BJ (cell line): ENCODE results near the gene INPP5J. TPM values are rescaled to one million over a fixed set of nuclear protein-coding genes. Genes with fewer than 3 reads are reported as not detected.

Experiments
- CTCF ChIA-PET: fragments of 350-600 bp; formaldehyde crosslinking; extraction: SDS; loops from one replicate; lab custom pipeline; 2021; ENCODE audit warnings: antibody characterized with exemption, inconsistent platforms; lab: Yijun Ruan, JAX
- POLR2A ChIA-PET: fragments of 300-600 bp; sonication (Branson Sonifier 250); formaldehyde crosslinking; extraction: SDS; loops from one replicate; lab custom pipeline; 2021; ENCODE audit warnings: antibody characterized with exemption; lab: Charles Lee
- DNase-seq: peaks from one replicate; pipeline ENCODE4 v3.0.0-alpha.2; 2011; ENCODE audit warnings: low read depth
- H3K27me3 ChIP-seq: 2 replicates; pipeline ENCODE4 v1.6.0; 2011; ENCODE audit warnings: low read length; ENCODE audit not compliant: control insufficient read depth, insufficient read depth
- H3K36me3 ChIP-seq: 2 replicates; pipeline ENCODE4 v1.5.1; 2011; ENCODE audit warnings: low read length; ENCODE audit not compliant: control insufficient read depth, insufficient read depth
- H3K4me3 ChIP-seq: 2 replicates; pipeline ENCODE4 v1.5.1; 2011; ENCODE audit warnings: low read depth, mild to moderate bottlenecking, control low read depth, low read length
- polyA plus RNA-seq: library from polyadenylated mRNA; depleted of rRNA; stranded (reverse); fragments of >200 nt; gene quantifications from 2 replicates; pipeline ENCODE4 v1.2.3, GENCODE V29; 2011
- TF ChIP-seq, protein P1 (sequence below): IDR thresholded peaks from 2 replicates; pipeline ENCODE4 v1.5.1; 2011; ENCODE audit warnings: low read depth, mild to moderate bottlenecking, control low read depth, inconsistent platforms, low read length, moderate library complexity; ENCODE audit not compliant: insufficient read depth

INPP5J gene
- polyA plus RNA-seq, 1 experiment = 1.5 TPM

DNA sequence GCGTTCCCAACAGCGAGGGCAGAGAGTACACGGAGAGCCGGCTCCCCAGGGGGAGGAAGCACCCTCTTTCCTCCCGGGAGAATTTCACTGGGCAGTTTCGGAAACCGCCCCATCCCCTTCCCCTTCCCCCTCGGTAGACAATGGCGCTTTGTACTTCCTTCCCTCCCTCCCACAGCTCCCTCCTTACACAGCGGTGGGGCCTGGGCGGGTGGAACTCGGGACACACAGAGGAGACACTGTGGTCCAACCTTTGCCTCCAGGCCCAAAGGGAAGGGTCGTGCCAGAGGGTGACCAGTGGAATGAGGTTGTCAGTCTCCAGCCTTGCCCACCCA is 37.3 kb upstream of the INPP5J start:
- ChIA-PET POLR2A (interaction anchor here (0.6 to 1.1 kb wide), 2 partner anchors 13 to 30 kb away, joined by 3 to 4 read pairs; no protein-coding TSS in a partner anchor), CTCF (interaction anchor here (0.6 to 7.7 kb wide), 22 partner anchors 10 to 169 kb away, joined by 3 to 101 read pairs (median 5); partner anchors contain the start of genes MORC2 and SELENOM)
- Histone ChIP-seq H3K36me3 (peaks cover 25% of the 10 kb centered on the region), H3K27me3 (no peaks in the 10 kb centered on the region), H3K4me3 (peak overlapping the region; percentile 69)
- no peak for DNase-seq
- TF ChIP-seq, protein P1, sequence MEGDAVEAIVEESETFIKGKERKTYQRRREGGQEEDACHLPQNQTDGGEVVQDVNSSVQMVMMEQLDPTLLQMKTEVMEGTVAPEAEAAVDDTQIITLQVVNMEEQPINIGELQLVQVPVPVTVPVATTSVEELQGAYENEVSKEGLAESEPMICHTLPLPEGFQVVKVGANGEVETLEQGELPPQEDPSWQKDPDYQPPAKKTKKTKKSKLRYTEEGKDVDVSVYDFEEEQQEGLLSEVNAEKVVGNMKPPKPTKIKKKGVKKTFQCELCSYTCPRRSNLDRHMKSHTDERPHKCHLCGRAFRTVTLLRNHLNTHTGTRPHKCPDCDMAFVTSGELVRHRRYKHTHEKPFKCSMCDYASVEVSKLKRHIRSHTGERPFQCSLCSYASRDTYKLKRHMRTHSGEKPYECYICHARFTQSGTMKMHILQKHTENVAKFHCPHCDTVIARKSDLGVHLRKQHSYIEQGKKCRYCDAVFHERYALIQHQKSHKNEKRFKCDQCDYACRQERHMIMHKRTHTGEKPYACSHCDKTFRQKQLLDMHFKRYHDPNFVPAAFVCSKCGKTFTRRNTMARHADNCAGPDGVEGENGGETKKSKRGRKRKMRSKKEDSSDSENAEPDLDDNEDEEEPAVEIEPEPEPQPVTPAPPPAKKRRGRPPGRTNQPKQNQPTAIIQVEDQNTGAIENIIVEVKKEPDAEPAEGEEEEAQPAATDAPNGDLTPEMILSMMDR = no peak

DNA sequence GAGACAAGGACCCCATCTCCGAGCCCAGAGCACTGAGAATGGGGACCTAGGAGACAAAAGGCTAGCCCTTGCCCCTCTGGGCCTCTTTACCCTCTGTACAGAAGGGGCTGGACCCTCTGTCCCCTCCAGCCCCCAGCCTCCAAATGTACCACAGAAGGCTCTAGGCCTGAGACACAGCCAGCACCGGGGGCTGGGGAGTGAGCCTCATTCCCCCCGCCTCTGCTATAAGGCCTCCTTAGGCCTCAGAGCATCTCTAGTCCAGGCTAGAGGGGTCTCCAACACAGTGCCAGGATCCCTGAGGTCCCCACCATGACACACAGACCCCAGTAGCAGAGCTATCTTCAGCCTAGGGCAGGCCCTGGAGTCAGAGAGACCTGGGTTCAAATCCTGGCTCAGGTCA is 36.8 kb upstream of the INPP5J start:
- CTCF ChIA-PET = interaction anchor here (0.7 to 7.7 kb wide), 15 partner anchors 10 to 169 kb away, joined by 3 to 101 read pairs (median 10); partner anchors contain the start of genes MORC2 and SELENOM
- H3K4me3 ChIP-seq = no peak overlapping the region; the same call in 1 of the 2 replicates
- POLR2A ChIA-PET = interaction anchor here (1.1 kb wide), 1 partner anchor 30 kb away, joined by 4 read pairs; no protein-coding TSS in a partner anchor
- H3K27me3 ChIP-seq = no peaks in the 10 kb centered on the region
- TF ChIP-seq, protein P1 = no peak
- H3K36me3 ChIP-seq = peaks cover 29% of the 10 kb centered on the region
- no peak for DNase-seq

DNA sequence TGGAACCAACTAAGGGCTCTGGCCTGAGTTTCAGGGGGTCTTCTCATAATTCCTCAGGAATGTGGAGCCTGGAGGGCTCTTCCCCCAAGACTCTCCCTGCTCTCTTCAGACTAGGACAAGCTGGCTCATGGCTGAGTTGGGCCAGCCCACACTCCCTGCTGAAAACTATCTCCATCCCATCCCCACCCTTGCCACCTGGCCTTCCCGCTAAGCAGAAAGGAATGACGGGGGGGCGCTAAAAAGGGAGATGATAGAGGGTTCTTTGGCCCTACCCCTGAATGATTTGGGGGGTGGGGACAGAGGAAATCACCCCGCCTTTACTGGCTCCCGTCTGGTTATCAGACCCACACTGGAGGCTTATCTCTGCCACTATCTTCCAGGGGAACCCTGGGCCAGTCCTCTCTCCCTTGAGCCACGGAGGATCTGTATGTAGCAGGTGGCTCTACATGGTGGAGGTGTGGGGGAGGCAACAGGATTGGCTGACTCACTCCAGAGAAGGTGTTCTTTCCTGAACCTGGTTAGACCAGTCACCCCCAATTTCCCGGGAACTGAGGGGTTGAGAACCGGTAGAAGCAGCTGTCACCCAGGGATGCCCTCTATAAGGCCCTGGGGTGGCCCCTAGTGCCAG is 35.9 kb upstream of the INPP5J start:
- ChIA-PET POLR2A (no interaction called here), CTCF (interaction anchor here (2.8 to 7.7 kb wide), 5 partner anchors 9 to 141 kb away, joined by 15 to 101 read pairs (median 30); no protein-coding TSS in a partner anchor)
- Histone ChIP-seq H3K36me3 (peaks cover 36% of the 10 kb centered on the region), H3K4me3 (no peak overlapping the region), H3K27me3 (no peaks in the 10 kb centered on the region)
- no peak for DNase-seq
- TF ChIP-seq, protein P1 = no peak

DNA sequence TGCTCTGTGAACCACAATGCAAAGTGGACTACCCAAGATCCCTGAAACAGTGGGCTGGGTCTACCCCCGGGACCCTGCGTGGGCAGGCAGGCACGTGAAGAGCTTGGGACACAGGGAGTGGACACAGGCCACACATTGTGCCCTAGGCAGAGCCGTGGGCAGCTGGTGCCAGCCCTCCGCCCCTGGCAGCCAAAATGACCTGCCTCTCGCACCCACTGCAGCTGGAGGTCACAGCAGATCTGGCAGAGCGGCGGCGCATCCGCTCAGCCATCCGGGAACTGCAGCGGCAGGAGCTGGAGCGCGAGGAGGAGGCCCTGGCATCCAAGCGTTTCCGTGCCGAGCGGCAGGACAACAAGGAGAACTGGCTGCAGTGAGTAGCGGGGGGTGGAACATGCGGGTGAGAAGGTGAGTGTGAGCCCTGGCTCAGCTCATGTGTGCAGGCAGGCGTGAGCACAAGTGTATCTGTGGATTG is 35.0 kb upstream of the INPP5J start:
- CTCF ChIA-PET = interaction anchor here (1.3 to 7.7 kb wide), 4 partner anchors 61 to 144 kb away, joined by 4 to 101 read pairs (median 16); no protein-coding TSS in a partner anchor

More for the DNA sequence above, 35.0 kb upstream of the INPP5J start:
- TF ChIP-seq, protein P1 = no peak
- no peaks in the 10 kb centered on the region for H3K27me3 ChIP-seq
- no peak overlapping the region for H3K4me3 ChIP-seq
- POLR2A ChIA-PET = no interaction called here
- no peak for DNase-seq
- H3K36me3 ChIP-seq = peaks cover 42% of the 10 kb centered on the region
